A549 (cell line): ENCODE results near the gene ADSS1. TPM values are rescaled to one million over a fixed set of nuclear protein-coding genes. Genes with fewer than 3 reads are reported as not detected.

ENCODE experiments used
- ATAC-seq, 2 experiments: fragments of 200-7000 bp in 1 of 2; fragments of >200 bp in 1 of 2; cut with Nextera tagmentation in 1 of 2; cut with Tn5 transposase in 1 of 2; 3 replicates each; pipeline versions ENCODE4 v1.8.0 to v1.9.1; 2018 to 2020; ENCODE audit warnings: mild to moderate bottlenecking in 1 of 2, moderate library complexity in 1 of 2
- CTCF ChIA-PET: fragments of 300-600 bp; sonication (Branson Sonifier 250); formaldehyde crosslinking; extraction: SDS; loops from one replicate; lab custom pipeline; 2021; ENCODE audit warnings: antibody characterized with exemption, inconsistent platforms; lab: Yijun Ruan, JAX
- POLR2A ChIA-PET: fragments of 350-600 bp; formaldehyde crosslinking; extraction: SDS; loops from one replicate; lab custom pipeline; 2021; ENCODE audit warnings: antibody characterized with exemption, inconsistent platforms; lab: Yijun Ruan, JAX
- DNase-seq, 2 experiments: peaks; one replicate each; pipeline versions ENCODE4 v3.0.0 to v3.0.0-alpha.2; 2011 to 2016; ENCODE audit warnings: low read depth in 1 of 2, low spot score in 1 of 2
- FAIRE-seq: peaks from 2 replicates; lab custom pipeline; 2011; peaks lifted over from hg19 to GRCh38; lab: Jason Lieb, UNC
- H3K27ac ChIP-seq, 2 experiments: fragments of >200 bp; sonication (Bioruptor Twin); formaldehyde crosslinking; 3 replicates each; pipeline ENCODE4 v1.5.1; 2016 to 2017
- H3K4me1 ChIP-seq: fragments of >200 bp; sonication (Bioruptor Twin); formaldehyde crosslinking; 3 replicates; pipeline ENCODE4 v1.6.1; 2016
- H3K4me2 ChIP-seq: fragments of >200 bp; sonication (Bioruptor Twin); formaldehyde crosslinking; 3 replicates; pipeline ENCODE4 v1.6.1; 2016
- H3K4me3 ChIP-seq: fragments of >200 bp; sonication (Bioruptor Twin); formaldehyde crosslinking; 3 replicates; pipeline ENCODE4 v1.5.1; 2016
- H3K9me3 ChIP-seq: fragments of >200 bp; sonication (Bioruptor Twin); formaldehyde crosslinking; 3 replicates; pipeline ENCODE4 v1.6.1; 2016
- CBX2 ChIP-seq: fragments of 200-600 bp; sonication (generic); IDR thresholded peaks from 2 replicates; pipeline ENCODE4 v1.6.1; 2016; ENCODE audit warnings: low read depth, mild to moderate bottlenecking, borderline replicate concordance
- CHD2 ChIP-seq: fragments of 150-350 bp; IDR thresholded peaks from 2 replicates; pipeline ENCODE4 v1.6.1; 2014; ENCODE audit warnings: low read length; ENCODE audit not compliant: partially characterized antibody
- ESRRA ChIP-seq: fragments of 150-350 bp; IDR thresholded peaks from 2 replicates; pipeline ENCODE4 v1.6.1; 2014; ENCODE audit warnings: mild to moderate bottlenecking, low read length, borderline replicate concordance
- FOSB ChIP-seq: fragments of 250-450 bp; sonication (Bioruptor Pico); IDR thresholded peaks from 2 replicates; pipeline ENCODE4 v1.5.0; 2020; ENCODE audit warnings: mild to moderate bottlenecking, moderate library complexity
- HEYL ChIP-seq: fragments of 250-450 bp; sonication (Bioruptor Pico); IDR thresholded peaks from 2 replicates; pipeline ENCODE4 v1.8.0; 2021; ENCODE audit warnings: mild to moderate bottlenecking, moderate library complexity
- HOXB5 ChIP-seq: fragments of 250-450 bp; sonication (Bioruptor Pico); IDR thresholded peaks from 2 replicates; pipeline ENCODE4 v1.5.0; 2020; ENCODE audit warnings: mild to moderate bottlenecking, moderate library complexity
- JUN ChIP-seq, 2 experiments: fragments of >200 bp; sonication (Bioruptor Twin); formaldehyde crosslinking; IDR thresholded peaks; 2 replicates in 1 of 2; 3 replicates in 1 of 2; pipeline ENCODE4 v1.6.1; 2016 to 2017
- MAFK ChIP-seq: fragments of 450-650 bp; IDR thresholded peaks from 2 replicates; pipeline ENCODE4 v1.6.1; 2014; ENCODE audit not compliant: partially characterized antibody
- MYC ChIP-seq: IDR thresholded peaks from 2 replicates; pipeline ENCODE4 v1.6.1; 2012; ENCODE audit warnings: mild to moderate bottlenecking, inconsistent platforms, low read length, improper control_type of control experiment, borderline replicate concordance
- NFE2L2 ChIP-seq: fragments of 150-350 bp; conservative IDR thresholded peaks from 2 replicates; pipeline ENCODE4 v1.6.1; 2014; ENCODE audit warnings: low read length
- PHF8 ChIP-seq: fragments of 200-600 bp; sonication (generic); IDR thresholded peaks from 2 replicates; pipeline ENCODE4 v1.6.1; 2016; ENCODE audit warnings: low read depth, mild to moderate bottlenecking, antibody characterized with exemption, moderate library complexity, borderline replicate concordance
- POLR2AphosphoS2 ChIP-seq: conservative IDR thresholded peaks from 2 replicates; pipeline ENCODE4 v1.6.1; 2012; ENCODE audit warnings: low read length, improper control_type of control experiment, inconsistent platforms
- RARB ChIP-seq: fragments of 250-450 bp; sonication (Bioruptor Pico); IDR thresholded peaks from 2 replicates; pipeline ENCODE4 v1.8.0; 2021; ENCODE audit warnings: mild to moderate bottlenecking, moderate library complexity
- RCOR1 ChIP-seq: fragments of 150-350 bp; IDR thresholded peaks from 2 replicates; pipeline ENCODE4 v1.6.1; 2014; ENCODE audit warnings: antibody characterized with exemption, low read length, low read depth
- RNF2 ChIP-seq: fragments of 200-600 bp; sonication (generic); IDR thresholded peaks from 2 replicates; pipeline ENCODE4 v1.6.1; 2016; ENCODE audit warnings: low read depth, mild to moderate bottlenecking, antibody characterized with exemption, moderate library complexity, borderline replicate concordance
- TFCP2L1 ChIP-seq: fragments of 250-450 bp; sonication (Bioruptor Pico); IDR thresholded peaks from 2 replicates; pipeline ENCODE4 v1.5.0; 2021; ENCODE audit warnings: mild to moderate bottlenecking
- ZC3H11A ChIP-seq: fragments of 450-650 bp; IDR thresholded peaks from 2 replicates; pipeline ENCODE4 v1.6.1; 2014; ENCODE audit warnings: antibody characterized with exemption, mild to moderate bottlenecking
- WGBS: methylation state at CpG from one replicate; pipeline ENCODE4 v1.1.6; 2017; ENCODE audit errors: missing lambda C conversion rate; 5-methylcytosine and 5-hydroxymethylcytosine counted together
- polyA plus RNA-seq, 4 experiments: library from polyadenylated mRNA; depleted of rRNA in 3 of 4; stranded (reverse); fragments of >200 nt; fragmentation: RNase III in 1 of 4; extraction: RNeasy Plus Mini Kit Qiagen cat#74134 plus additional on column Dnase treatment in 1 of 4; gene quantifications; 2 replicates in 3 of 4; 3 replicates in 1 of 4; pipeline ENCODE4 v1.2.3, GENCODE V29; 2011 to 2017
- TF ChIP-seq, protein P1 (sequence below): fragments of 250-450 bp; sonication (Bioruptor Pico); IDR thresholded peaks from 2 replicates; pipeline ENCODE4 v1.5.0; 2021; ENCODE audit warnings: mild to moderate bottlenecking, moderate library complexity, borderline replicate concordance
- TF ChIP-seq, protein P2 (sequence below): IDR thresholded peaks from 2 replicates; pipeline ENCODE4 v1.6.1; 2012
- TF ChIP-seq, protein P3 (sequence below): fragments of 450-650 bp; IDR thresholded peaks from 2 replicates; pipeline ENCODE4 v1.6.1; 2014; ENCODE audit warnings: antibody characterized with exemption
- TF ChIP-seq, protein P4 (sequence below): fragments of >200 bp; sonication (Bioruptor Twin); formaldehyde crosslinking; IDR thresholded peaks from 2 replicates; pipeline ENCODE4 v1.6.1; 2016
- TF ChIP-seq, protein P5 (sequence below): fragments of 250-450 bp; sonication (Bioruptor Pico); IDR thresholded peaks from 2 replicates; pipeline ENCODE4 v1.5.0; 2020; ENCODE audit warnings: low read depth, mild to moderate bottlenecking, moderate library complexity

ADSS1 gene
- polyA plus RNA-seq, 2 of the 4 experiments (the other 2 are of a cell fraction): 6.2 to 10.1 TPM

DNA sequence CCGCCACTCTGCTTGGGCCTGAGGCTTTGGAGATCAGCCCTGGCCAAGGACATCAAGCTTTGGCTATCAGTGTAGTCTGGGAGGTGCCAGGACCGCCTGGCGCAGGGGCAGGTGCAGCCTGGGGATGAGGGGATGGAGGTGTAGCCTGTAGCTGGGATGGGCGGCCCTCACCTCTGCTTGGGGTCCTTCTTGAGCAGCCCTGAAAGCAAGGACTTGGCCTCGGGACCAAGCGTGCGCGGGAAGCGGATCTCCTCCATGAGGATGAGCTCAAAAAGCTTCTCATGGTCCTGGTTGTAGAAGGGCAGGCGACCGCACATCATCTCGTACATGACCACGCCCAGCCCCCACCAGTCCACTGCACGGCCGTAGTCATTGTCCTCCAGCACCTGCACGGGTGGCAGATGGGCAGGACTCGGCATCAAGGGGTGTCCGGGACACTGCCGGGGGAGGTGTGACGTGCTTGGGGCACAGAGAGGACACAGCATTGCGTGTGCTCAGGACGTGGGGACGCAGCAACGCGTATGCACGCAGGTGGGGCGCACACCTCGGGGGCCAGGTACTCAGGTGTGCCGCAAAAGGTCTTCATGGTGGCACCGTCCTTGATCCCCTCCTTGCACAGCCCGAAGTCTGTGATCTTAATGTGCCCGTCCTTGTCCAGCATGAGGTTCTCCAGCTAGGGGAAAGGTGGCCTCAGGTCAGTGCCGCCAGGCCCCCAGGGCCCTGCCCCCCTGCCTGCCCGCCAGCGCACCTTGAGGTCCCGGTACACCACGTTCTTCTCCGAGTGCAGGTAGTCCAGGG is 48.9 kb downstream of the ADSS1 start:
- Histone ChIP-seq H3K4me1 (peaks cover 14% of the 10 kb centered on the region), H3K4me2 (no peak overlapping the region), H3K9me3 (peaks cover 2% of the 10 kb centered on the region; the same call in 1 of the 3 replicates)
- ATAC-seq: no peak
- TF ChIP-seq CHD2: no peak
- TF ChIP-seq HEYL: no peak
- TF ChIP-seq, protein P1, sequence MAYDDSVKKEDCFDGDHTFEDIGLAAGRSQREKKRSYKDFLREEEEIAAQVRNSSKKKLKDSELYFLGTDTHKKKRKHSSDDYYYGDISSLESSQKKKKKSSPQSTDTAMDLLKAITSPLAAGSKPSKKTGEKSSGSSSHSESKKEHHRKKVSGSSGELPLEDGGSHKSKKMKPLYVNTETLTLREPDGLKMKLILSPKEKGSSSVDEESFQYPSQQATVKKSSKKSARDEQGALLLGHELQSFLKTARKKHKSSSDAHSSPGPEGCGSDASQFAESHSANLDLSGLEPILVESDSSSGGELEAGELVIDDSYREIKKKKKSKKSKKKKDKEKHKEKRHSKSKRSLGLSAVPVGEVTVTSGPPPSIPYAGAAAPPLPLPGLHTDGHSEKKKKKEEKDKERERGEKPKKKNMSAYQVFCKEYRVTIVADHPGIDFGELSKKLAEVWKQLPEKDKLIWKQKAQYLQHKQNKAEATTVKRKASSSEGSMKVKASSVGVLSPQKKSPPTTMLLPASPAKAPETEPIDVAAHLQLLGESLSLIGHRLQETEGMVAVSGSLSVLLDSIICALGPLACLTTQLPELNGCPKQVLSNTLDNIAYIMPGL (CRISPR knock-in tag): no peak
- TF ChIP-seq NFE2L2: no peak
- TF ChIP-seq HOXB5 (CRISPR knock-in tag): no peak
- no peak for TF ChIP-seq CBX2
- TF ChIP-seq RNF2: no peak
- TF ChIP-seq, all 56 proteins: peak for 0
- FAIRE-seq (no peak), DNase-seq (no peak)
- Histone ChIP-seq H3K4me3 (no peak overlapping the region), H3K27ac (no peak overlapping the region)
- POLR2A ChIA-PET: no interaction called here
- 90% methylated on average over 34 of the region's 38 CpGs for WGBS
- CTCF ChIA-PET: interaction anchor here (1.0 to 9.3 kb wide), 6 partner anchors 8 to 144 kb away, joined by 3 to 88 read pairs (median 6); no protein-coding TSS in a partner anchor

DNA sequence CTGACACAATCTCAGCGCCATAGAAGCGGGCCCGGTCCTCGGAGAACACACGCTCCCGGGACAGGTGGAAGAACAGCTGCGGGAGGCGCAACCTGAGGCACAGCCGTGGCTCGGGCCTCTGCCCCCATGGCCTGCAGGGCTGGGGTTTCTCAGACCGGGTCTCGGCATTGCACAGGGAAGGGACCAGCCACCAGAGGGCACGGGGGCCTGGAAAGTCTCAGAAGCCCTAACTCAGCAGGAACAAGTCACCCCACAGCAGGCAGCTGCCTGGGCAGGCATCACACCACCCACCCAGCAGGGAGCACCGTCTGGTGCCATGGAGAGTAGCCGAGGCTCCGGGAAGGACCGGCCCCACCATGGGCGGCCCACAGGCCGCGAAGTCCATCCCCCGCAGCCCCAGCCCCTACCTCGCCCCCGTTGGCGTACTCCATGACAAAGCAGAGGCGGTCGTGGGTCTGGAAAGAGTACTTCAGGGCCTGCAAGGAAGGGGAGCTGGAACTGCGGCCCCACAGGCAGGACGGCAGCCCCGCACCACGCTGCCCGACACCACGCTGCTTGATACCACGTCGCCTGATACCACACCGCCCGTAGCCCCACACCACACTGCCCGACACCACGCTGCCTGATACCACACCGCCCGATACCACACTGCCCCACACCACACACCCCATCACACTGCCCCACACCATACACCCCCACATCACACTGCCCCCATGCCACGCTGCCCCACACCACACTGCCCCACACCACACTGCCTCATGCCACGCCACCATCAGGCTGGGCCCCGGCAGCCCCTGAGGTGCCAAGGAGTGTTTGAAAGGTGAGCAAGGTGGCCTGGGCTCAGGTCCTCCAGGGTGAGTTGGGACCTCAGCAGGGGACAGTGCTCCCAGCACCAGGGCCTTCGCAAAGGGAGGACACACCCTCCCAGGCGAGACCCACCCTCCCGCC is 49.8 kb downstream of the ADSS1 start:
- ChIA-PET CTCF (interaction anchor here (1.2 to 9.3 kb wide), 3 partner anchors 47 to 53 kb away, joined by 3 to 88 read pairs (median 4); no protein-coding TSS in a partner anchor), POLR2A (no interaction called here)
- ATAC-seq (peak in 1 of 2 experiments; percentile 5; a peak in 2 of 6 replicates), DNase-seq (no peak), FAIRE-seq (no peak)
- TF ChIP-seq MAFK: peak; percentile 2
- TF ChIP-seq, protein P2, sequence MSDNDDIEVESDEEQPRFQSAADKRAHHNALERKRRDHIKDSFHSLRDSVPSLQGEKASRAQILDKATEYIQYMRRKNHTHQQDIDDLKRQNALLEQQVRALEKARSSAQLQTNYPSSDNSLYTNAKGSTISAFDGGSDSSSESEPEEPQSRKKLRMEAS: no peak
- no peak for TF ChIP-seq RCOR1
- H3K4me3 ChIP-seq: no peak overlapping the region
- WGBS: 91% methylated on average over 25 of the region's 46 CpGs
- H3K4me2 ChIP-seq: no peak overlapping the region
- H3K9me3 ChIP-seq: peaks cover 2% of the 10 kb centered on the region; the same call in 1 of the 3 replicates
- no peak overlapping the region for H3K27ac ChIP-seq
- H3K4me1 ChIP-seq: peaks cover 11% of the 10 kb centered on the region

DNA sequence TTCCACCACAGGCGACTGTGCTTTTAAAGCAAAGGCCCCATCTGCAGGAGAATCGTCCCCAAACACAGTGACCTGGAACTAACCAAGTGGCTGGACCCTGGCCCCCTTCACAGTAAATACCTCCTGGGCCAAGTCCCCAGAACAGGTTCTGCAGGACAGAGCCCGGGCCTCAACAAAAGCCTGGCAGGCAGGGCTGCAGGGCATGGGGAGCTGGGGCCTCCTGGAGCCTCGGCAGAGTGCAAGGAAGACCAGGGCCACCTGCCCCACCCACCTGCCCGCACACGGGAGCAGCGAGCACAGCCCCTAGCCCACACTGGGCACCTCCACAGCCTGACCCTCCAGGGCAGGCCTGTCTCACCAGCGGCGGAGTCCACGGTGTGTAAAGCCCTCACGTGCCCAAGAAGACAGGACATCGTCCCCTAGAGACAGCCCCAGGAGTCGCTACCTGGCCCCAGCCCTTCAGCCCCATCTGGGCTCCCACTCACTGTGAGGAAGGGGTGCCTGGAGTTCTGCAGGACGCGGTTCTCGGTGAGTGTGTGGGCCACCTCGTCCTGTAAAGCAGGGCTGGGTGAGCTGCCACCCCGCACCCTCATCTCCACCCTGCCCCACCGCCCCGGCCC is 50.5 kb downstream of the ADSS1 start:
- CTCF ChIA-PET: interaction anchor here (1.3 to 1.8 kb wide), 2 partner anchors 15 to 46 kb away, joined by 3 to 4 read pairs; no protein-coding TSS in a partner anchor
- no peak for FAIRE-seq
- 93% methylated on average over 12 of the region's 20 CpGs for WGBS
- H3K27ac ChIP-seq: no peak overlapping the region
- no peak for TF ChIP-seq RARB (CRISPR knock-in tag)
- no peak for TF ChIP-seq ZC3H11A
- TF ChIP-seq ESRRA: no peak
- TF ChIP-seq POLR2AphosphoS2: no peak
- TF ChIP-seq PHF8: no peak
- TF ChIP-seq FOSB (CRISPR knock-in tag): no peak
- TF ChIP-seq, protein P3, sequence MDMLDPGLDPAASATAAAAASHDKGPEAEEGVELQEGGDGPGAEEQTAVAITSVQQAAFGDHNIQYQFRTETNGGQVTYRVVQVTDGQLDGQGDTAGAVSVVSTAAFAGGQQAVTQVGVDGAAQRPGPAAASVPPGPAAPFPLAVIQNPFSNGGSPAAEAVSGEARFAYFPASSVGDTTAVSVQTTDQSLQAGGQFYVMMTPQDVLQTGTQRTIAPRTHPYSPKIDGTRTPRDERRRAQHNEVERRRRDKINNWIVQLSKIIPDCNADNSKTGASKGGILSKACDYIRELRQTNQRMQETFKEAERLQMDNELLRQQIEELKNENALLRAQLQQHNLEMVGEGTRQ: no peak
- TF ChIP-seq, protein P4, sequence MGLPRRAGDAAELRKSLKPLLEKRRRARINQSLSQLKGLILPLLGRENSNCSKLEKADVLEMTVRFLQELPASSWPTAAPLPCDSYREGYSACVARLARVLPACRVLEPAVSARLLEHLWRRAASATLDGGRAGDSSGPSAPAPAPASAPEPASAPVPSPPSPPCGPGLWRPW: no peak
- no peak for TF ChIP-seq TFCP2L1
- TF ChIP-seq, protein P5, sequence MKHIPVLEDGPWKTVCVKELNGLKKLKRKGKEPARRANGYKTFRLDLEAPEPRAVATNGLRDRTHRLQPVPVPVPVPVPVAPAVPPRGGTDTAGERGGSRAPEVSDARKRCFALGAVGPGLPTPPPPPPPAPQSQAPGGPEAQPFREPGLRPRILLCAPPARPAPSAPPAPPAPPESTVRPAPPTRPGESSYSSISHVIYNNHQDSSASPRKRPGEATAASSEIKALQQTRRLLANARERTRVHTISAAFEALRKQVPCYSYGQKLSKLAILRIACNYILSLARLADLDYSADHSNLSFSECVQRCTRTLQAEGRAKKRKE: no peak
- no peak for TF ChIP-seq JUN (IDR thresholded peaks at IDR 0.05)
- no peak for TF ChIP-seq MYC
- TF ChIP-seq, all 56 proteins: peak for 0
- Histone ChIP-seq H3K4me3 (no peak overlapping the region), H3K9me3 (peaks cover 2% of the 10 kb centered on the region; the same call in 1 of the 3 replicates), H3K4me1 (peaks cover 4% of the 10 kb centered on the region; the same call in 1 of the 3 replicates), H3K4me2 (no peak overlapping the region)
- POLR2A ChIA-PET: no interaction called here
- ATAC-seq (no peak), DNase-seq (no peak)
